HG03432 (cell line): ENCODE data around the gene SERPINB6.
"Not testable (repeated sequence)": the region's sequence is repeated elsewhere in the genome, so short reads cannot be mapped to it uniquely, and the experiment has no call there.

ENCODE experiments used
- ATAC-seq: cut with Tn5 transposase; IDR thresholded peaks from one replicate; pipeline ENCODE4 v1.9.1; 2021; ENCODE audit warnings: mild to moderate bottlenecking, moderate library complexity; ENCODE audit not compliant: unreplicated experiment

SERPINB6 gene

GRCh38 chr6:2917065-2917464, 54.3 kb downstream of the SERPINB6 start:
- no peak for ATAC-seq

- no peak for ATAC-seq
Measured at GRCh38 chr6:2916158-2916925, 55.0 kb downstream of the SERPINB6 start.

GRCh38 chr6:2915150-2915549, 56.2 kb downstream of the SERPINB6 start:
- ATAC-seq, result no peak

- ATAC-seq, result no peak
Measured at GRCh38 chr6:2914318-2914660, 57.1 kb downstream of the SERPINB6 start.

- no peak for ATAC-seq
Measured at GRCh38 chr6:2913621-2914317, 57.6 kb downstream of the SERPINB6 start.

GRCh38 chr6:2911171-2911570, 60.2 kb downstream of the SERPINB6 start:
- peak; percentile 64 for ATAC-seq

- no peak for ATAC-seq
Measured at GRCh38 chr6:2909718-2910117, 61.6 kb downstream of the SERPINB6 start.

- ATAC-seq, result not testable (repeated sequence)
Measured at GRCh38 chr6:2909051-2909606, 62.2 kb downstream of the SERPINB6 start.

GRCh38 chr6:2908516-2908915, 62.9 kb downstream of the SERPINB6 start:
- ATAC-seq, result not testable (repeated sequence)

- ATAC-seq, result not testable (repeated sequence)
Measured at GRCh38 chr6:2903411-2904185, 67.8 kb downstream of the SERPINB6 start.

GRCh38 chr6:2901645-2902502, 69.5 kb downstream of the SERPINB6 start:
- not testable (repeated sequence) for ATAC-seq

- no peak for ATAC-seq
Measured at GRCh38 chr6:2900821-2901644, 70.3 kb downstream of the SERPINB6 start.

GRCh38 chr6:2900221-2900807, 71.1 kb downstream of the SERPINB6 start:
- ATAC-seq, result no peak

- no peak for ATAC-seq
Measured at GRCh38 chr6:2899596-2899995, 71.8 kb downstream of the SERPINB6 start.
